Activated CD8-positive, alpha-beta memory T cell treated with anti-CD3 and anti-CD28 coated beads for 24 hours (primary cell): ENCODE results near the gene SAT2.
A peak's percentile ranks its signal among the peaks of the same experiment; 100 is the strongest.
"Not testable (repeated sequence)": the region's sequence is repeated elsewhere in the genome, so short reads cannot be mapped to it uniquely, and the experiment has no call there.

ENCODE experiments used
- DNase-seq: peaks from one replicate; pipeline ENCODE4 v3.0.0-alpha.2; 2020

SAT2 gene

DNA sequence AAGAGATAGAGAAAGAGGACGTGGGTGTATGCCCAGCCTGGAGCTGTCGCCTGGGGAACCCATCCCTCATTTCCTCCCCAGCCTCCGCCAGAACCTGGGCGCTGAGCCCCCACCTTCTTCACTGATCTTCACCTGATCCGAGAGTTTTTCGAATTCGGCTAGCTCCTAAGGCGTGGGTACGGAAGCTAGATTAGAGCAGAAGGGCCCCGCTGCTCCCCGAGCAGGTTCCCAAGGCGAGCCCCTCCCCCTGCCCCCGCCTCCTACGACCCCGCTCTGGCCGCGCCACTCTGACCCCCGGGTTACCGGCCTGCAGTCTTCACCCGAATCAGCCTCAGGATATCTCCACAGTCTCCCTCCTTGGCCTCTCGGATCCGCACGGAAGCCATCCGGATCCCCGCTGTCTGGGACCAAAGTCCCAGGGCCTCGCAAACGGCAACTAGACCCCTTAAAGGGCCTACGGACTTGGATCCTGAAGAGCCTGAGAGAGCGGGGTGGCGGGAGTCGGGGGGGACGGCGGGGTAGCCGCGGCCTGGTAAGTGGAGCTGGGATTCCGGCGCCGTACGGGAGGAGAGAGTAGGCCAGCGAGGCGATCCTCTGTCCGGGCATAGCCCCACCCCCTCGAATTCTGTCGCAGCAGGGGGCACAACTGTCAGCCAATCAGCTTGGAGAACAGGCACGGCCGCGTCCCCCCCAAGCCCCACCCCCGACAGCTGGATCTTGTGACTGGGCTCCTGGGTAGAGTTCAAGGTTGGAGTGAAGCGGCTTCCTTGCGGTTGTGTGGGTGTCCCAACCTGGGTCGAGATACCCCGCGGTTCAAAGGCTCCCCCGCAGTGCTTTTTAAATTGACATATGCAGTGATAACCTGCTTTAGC lies at the start of gene SAT2:
Gene SAT2 (minus strand): TSS at position 572 of the 872 bp plus-strand sequence. CDS start 186 bp downstream, at position 386.
- peak; percentile 90 for DNase-seq

DNA sequence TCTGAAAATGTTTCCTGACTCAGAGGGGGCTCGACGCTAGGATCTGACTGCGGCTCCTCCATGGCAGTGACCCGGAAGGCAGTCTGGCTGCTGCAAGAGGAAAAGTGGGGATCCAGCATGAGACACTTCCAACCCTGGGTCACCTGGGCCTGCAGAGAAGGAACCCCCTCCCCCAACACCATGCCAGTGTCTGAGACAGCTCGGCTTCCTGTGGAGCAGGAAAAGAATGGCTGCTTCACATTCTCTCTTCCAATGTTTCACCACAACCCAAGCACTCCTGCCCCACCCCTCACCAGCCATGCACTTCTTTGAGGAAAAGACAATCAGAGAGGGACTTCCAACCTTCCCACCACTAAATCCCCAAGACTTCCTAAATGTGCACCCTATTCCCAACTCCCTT lies 48.9 kb upstream of the SAT2 start:
- no peak for DNase-seq

DNA sequence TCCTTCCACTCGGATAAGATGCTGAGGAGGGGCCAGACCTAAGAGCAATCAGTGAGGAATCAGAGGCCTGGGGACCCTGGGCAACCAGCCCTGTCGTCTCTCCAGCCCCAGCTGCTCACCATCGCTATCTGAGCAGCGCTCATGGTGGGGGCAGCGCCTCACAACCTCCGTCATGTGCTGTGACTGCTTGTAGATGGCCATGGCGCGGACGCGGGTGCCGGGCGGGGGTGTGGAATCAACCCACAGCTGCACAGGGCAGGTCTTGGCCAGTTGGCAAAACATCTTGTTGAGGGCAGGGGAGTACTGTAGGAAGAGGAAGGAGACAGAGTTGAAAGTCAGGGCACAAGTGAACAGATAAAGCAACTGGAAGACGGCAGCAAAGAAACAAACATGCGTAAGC lies 47.3 kb upstream of the SAT2 start:
- no peak for DNase-seq

DNA sequence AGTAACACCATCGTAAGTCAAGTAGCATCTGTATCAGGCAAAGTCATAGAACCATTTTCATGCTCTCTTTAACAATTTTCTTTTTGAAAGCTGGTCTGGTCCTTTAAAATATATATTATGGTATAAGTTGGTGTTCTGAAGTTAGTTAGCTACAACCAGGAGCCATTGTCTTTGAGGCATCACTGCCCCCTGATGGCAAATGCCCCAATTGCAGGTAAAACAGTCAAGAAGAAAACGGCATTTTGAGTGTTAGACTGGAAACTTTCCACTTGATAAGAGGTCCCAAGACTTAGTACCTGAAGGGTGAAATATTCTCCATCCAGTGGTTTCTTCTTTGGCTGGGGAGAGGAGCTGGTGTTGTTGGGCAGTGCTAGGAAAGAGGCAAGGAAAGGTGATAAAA lies 45.6 kb upstream of the SAT2 start:
- peak; percentile 76 for DNase-seq

DNA sequence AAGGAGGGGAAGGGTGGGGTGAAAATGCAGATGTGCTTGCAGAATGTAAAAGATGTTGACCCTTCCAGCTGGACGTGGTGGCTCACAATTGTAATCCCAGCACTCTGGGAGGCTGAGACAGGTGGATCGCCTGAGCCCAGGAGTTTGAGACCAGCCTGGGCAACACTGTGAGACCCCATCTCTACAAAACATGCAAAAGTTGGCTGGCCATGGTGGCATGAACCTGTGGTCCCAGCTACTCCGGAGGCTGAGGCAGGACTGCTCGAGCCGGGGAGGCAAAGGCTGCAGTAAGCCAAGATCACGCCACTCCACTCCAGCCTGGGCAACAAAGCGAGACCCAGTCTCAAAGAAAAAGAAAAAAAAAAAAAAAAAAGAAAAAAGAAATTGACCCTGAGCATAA lies 40.9 kb upstream of the SAT2 start:
- DNase-seq: no peak

DNA sequence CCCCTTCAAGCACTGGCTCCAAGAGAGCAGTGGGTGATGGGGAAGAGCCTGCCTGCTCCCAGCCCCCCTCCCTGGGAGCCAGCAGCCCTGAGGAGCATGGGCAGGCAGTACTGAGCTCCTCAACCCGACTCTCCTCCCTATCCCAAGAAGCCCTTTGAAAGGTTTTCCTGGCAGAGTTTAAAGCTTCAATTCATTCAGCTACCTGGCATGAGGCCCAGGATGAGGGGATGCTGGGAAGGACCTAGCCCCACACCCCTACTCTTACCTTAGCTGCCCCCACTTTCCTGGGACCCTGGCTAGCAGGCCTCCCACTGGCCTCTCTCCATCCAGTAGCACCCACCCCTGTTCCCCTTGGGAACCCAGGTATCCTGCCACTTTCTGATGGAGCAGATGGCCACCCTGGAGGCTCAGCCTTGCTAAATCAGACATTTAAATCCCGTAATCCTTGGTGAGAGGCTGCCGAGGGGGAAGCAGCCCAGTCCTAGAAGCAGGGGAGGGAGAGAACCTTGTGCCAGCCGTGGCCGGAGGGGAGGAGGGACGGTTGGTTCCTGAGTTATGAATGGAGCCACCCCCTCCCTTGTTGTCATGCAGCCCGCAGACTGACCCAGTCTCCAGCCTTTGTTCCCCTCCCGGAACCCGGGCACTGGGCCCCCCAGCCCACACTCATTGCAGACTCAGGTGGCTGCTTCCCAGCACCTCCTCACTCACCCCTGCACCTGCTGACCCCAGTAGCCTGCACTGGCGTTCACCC lies 40.2 kb upstream of the SAT2 start:
- no peak for DNase-seq

DNA sequence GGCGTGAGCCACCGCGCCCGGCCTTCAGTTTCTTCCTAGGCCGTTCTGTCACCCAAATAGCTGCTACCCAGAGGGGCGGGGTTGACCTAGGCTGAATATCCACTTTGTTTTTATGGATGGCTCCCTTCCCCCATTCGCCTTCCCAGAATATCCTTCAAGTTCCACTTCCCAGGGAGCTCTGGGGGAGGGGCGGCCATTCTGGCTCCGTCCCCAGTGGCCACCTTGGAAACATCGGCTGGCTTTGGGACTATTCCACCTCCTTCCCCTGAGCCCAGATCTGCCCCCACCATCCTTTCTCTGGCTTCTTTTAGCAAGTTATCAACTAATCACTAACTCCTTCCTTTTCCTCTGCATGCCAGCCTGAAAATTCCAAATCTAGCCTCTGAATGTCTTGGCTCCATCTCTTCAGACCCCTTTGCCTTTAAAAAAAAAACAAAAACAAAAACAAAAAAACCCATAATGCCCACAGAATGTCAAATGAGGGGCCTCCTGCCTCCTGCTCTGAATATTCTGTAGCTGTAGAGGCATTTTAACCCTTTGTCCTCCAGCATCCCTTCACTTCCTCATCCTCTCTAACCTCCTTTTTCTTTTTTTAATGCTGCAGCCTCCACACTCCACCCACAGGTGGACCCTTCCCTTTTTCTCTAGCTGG lies 29.5 kb upstream of the SAT2 start:
- DNase-seq: no peak

DNA sequence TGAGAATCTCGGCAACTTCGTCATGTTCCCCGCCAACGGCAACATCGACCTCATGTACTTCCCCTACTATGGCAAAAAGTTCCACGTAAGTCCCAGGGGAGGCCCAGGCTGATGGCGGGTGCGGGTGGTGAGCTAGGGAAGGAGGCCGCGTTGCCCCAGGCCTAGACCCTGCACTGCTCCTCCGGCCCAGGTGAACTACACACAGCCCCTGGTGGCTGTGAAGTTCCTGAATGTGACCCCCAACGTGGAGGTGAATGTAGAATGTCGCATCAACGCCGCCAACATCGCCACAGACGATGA lies 27.9 kb upstream of the SAT2 start:
- DNase-seq: no peak

DNA sequence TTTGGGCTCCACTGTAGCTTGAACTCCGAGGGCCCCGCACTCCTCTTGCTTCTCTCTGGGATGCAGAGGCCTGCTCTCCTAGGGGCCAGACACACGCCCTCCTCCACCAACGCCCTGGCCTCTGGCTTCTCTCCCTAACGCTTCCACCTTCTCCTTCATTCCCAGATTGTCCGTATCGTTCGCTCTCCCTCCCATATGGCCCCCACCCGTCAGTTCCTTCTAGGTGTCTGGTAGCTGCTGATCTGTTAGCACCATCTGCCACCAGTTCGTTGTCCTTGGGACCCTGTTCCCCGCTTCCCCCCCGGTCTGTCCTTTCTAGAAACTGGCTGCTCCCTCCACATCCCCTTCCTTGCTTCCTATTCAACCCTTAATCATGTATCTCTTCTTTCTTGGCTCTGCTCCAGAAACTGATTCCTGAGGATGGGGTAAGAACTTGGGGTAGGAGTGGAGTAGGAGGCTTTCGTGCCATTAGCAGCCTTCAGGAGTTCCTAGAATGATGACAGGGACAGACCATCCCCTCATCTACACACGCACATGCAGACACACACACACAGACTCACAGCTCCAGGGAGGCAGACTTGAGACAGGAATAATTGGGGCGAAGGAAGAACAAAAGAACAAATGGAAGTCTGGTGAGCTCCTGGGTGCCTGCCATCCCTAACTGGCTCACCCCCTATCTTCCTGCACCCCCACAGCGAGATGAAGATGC lies 27.4 kb upstream of the SAT2 start:
- DNase-seq: no peak

DNA sequence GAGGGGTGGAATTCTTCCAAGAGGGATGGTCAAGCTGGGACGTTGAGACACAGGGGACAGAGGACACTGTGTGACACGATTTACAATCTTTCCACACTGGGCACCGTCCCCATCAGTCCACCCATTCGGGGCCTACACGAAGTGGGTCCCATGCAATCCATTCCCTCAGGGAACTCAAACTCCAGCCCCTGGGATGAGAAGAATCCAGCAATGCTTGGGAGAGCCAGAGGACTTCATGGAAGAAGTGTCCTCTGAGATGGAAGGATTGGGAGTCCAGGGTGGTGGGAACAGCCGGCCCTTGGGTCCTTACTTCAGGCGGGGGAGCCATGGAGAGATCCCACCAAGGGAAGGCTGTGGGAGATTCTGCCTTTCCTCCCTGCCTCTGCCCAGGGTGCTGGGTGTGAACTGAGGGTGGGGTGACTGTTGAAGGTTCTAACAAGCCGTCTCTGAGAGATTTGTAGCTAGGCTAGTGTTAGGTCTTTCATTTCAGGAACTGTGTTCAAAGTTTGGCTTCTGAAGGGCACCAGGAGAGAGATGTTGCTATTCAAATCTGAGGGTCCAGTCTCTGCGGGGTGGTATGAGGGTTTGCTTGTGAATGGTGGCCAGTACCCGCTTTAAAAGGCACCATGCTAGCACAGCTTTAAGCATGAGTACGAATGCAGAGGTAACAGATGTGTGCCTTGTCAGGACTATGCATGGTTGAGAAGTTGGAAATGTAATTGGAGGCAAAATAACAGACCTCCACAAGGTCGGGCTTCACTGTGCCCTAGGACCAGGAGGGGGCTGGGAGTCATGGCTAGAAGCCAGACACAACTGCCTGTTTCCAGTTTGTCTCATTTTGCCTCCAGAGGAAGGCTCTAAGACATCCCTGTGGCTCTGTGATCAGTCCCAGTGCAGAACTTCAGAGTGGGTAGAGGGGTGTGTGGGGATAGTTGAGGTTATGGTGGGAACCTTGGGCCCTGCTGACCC lies 25.1 kb upstream of the SAT2 start:
- no peak for DNase-seq

DNA sequence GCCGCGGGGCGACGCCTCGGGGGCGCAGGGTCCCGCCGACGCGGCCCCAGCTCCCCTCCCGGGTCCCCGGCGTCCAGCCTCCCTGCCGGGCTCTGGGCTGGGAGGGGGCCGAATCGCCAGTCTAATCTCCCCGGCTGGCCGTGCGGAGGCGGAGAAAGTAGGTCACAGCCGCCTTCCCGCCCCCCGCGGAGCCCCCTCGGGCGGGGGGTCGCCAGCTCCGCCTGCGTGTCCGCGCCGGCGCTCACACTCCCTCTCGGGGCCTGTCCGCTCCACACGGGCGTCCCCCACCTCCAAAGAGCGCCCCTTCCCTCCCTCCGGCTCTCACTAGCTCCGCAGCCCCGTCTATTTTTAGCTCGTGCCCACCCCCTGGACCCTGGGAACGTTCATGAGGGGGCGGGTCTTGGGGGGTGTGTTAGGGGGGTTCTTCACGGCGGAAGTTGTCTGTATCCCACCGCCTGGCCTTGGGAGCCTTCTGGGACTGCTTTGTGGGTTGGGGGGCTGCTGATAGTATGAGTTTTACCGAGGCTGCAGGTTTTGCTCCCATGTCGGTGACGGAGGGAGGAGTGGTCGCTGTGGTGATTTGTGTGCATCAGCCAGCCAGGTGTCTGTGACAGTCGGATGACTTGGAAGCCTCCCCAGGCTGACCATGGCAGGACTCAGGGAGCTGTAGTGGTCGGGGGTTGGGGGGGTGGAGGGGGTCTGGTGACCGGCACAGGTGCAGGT lies 24.2 kb upstream of the SAT2 start:
- no peak for DNase-seq

DNA sequence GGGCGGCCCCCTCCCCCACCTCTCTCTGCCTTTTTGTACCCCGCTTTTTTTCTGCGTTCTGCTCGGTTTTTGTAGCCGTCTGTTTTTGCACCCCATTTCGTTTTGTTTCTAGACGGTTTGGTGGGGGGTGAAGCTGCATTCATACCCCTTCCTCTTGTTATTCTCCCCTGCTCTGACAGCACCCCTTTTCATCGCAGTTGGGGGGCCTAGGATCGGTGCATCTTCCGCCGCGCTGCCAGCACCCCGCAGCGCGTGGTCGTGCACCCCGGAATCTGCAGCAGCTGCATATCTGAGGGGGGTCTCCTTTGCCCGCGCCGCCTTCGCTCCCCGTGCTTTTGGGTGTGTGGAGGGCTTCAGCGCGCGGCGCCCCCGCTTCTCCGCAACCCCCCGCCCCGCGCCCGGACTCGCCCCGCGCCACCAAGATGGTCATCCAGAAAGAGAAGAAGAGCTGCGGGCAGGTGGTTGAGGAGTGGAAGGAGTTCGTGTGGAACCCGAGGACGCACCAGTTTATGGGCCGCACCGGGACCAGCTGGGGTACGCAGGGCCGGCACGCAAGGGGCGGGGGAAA lies 23.6 kb upstream of the SAT2 start:
- no peak for DNase-seq

DNA sequence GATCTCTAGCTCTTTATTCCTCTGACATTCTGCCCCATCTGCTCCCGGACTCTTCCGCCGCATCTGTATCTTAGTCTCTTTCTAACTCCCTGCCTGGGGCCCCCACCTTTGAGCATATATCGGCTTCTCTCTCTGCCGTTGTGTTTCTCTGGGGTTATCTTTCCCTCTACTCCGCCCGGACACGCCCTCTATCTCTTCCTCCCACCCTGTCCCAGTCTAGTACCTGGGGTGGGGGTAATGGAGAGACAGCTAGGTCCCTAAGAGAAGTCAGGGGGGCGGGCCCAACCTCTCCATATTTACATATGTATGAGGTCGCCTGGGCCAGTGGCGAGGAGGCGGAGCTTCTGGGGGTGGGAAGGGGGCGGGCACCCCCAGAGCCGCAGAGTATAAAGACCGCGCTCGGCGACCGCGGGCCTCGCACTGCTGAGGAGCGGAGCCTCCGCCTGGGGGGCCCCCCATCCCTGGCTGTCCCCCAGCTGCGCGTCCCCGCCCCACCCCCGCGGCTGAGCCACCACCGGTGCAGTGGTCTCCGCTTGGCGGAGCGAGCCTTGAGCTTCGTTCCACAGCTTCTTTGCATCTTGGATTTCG lies 23.0 kb upstream of the SAT2 start, which contains the start of gene ATP1B2:
Gene ATP1B2 (plus strand): TSS at position 418 of the 588 bp plus-strand sequence. CDS start 593 bp downstream, outside the sequence.
- DNase-seq: peak; percentile 85

DNA sequence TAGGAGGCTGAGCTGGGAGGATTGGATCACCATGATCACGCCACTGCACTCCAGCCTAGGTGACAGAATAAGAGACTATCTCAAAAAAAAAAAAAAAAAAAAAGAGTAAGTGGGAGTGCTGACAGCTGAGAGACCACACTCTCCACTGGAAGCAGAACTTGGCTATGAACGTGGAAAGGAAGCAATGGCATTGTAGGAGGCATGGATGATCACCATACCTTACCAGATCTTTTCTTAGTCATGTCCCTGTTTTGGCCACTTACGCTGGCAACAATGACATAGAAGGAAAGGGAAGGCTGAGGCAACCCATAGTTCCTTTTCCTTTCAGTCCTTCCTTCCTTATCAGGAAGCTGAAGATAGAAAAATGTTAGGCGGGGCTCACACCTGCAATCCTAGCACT lies 19.4 kb upstream of the SAT2 start:
- no peak for DNase-seq

DNA sequence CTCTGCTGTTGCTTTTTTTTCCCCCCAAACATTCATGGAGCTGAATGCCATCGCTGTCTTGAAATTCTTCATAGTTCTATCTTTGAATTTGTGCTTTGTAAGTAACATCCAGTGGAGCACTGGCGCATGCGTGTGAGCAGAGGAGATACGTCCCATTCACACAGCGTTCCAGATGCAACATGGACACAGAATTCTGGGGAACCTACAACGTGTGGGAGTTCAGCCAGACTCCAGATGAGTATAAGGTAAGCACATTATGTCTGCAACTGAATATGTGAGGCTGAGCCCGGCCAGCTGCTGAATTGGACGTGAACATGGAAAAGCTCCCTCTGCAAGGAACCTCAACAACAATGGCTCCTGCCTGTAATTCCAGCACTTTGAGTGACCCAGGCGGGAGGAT lies 18.8 kb upstream of the SAT2 start:
- DNase-seq: no peak

DNA sequence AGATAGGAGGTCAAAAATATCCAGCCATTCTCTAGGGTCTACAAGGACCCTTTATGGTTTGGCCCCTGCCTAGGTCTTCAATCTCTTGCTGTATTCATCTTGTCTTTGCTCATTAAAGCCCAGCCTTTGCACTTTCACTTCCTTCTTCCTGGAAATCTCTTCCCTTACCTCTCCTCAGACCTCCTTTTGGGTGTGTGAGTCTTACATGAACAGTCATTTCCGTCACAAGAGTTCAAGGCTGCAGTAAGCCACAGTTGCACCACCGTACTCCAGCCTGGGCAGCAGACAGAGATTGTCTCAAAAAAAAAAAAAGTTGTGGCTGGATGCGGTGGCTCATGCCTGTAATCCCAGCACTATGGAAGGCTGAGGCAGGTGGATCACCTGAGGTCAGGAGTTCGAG lies 17.2 kb upstream of the SAT2 start:
- DNase-seq: no peak

DNA sequence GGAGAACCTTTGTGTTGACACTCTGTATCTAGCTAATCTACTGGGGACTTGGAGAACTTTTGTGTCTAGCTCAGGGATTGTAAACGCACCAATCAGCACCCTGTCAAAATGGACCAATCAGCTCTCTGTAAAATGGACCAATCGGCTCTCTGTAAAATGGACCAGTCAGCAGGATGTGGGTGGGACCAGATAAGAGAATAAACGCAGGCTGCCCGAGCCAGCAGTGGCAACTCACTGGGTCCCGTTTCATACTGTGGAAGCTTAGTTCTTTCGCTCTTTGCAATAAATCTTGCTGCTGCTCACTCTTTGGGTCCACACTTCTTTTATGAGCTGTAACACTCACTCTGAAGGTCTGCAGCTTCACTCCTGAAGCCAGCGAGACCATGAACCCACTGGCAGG lies 14.0 kb upstream of the SAT2 start:
- not testable (repeated sequence) for DNase-seq

DNA sequence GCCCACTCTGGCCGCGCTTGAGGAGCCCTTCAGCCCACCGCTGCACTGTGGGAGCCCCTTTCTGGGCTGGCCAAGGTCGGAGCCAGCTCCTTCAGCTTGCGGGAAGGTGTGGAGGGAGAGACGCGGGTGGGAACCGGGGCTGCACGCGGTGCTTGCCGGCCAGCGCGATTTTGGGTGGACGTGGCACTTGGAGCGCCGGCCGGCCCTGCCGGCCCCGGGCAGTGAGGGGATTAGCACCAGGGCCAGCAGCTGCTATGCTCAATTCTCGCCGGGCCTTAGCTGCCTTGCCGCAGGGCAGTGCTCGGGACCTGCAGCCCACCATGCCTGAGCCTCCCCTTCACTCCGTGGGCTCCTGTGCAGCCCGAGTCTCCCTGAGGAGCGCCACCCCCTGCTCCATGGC lies 13.2 kb upstream of the SAT2 start:
- DNase-seq: no peak

DNA sequence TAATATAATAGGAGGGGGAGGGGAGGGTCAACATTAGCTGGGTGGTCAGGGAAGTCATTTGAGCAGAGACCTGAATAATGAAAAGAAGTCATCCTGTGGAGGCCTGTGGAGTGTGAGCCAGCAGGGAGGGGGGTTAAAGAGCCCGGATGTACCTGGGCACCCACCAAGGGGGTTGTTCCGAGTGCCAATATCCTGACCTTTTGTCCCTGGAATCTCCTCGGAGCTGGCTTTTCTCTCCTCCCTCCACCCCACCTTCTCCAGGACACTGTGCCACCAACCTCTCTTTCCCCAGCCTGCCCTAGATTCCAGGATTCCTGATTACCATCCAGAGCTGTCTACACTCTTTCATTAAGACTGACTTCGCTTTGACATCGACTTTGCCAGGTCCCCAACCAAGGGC lies 8.5 kb upstream of the SAT2 start:
- DNase-seq: no peak

DNA sequence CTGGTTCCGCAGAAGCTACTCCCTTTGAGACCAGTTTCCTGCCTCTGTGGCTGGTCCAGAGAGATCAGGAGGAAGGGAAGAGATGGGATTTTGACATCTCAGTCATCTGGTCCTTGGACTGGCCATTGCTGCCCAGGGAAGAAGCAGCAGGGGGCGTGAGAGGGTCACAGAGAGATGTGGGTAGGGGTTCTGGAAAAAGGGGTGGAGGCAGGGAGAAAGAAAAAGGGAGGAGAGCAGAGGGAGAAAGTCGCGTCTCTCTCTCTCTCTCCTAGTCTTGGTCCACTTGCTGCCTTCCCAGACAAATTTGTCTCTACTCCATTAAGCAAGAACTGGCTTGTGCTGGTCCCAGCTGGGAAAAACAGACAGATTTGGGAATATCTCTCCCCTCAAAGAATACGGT lies 6.8 kb upstream of the SAT2 start:
- DNase-seq: no peak

DNA sequence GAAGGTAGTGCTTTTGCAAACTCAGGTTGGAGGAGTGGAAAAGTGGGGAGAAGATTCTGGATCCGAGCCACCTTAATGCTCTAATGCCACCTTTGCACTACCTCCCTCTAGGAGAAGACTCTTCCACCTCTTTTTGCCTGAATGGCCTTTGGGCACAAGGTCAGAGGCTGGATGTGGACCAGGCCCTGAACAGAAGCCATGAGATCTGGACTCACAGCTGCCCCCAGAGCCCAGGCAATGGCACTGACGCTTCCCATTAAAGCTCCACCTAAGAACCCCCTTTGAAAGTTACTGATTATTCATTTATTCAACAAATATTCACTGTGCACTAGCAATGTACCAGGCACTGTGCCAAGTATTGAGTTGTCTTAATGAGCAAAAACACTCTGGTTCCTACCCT lies 5.5 kb upstream of the SAT2 start:
- no peak for DNase-seq
